Activated naive CD8-positive, alpha-beta T cell treated with anti-CD3 and anti-CD28 coated beads for 36 hours (primary cell): ENCODE data around the gene CFAP77. TPM values are rescaled to one million over a fixed set of nuclear protein-coding genes. Genes with fewer than 3 reads are reported as not detected.

Experiments
- DNase-seq: peaks from one replicate; pipeline ENCODE4 v3.0.0; 2021
- H3K27ac Mint-ChIP-seq: one replicate; pipeline ENCODE4 v1.8.0; 2022; ENCODE audit warnings: mild to moderate bottlenecking, moderate library complexity, mixed read lengths
- H3K27me3 Mint-ChIP-seq: one replicate; pipeline ENCODE4 v1.8.0; 2022; ENCODE audit warnings: mild to moderate bottlenecking, mixed read lengths
- H3K36me3 Mint-ChIP-seq: one replicate; pipeline ENCODE4 v1.8.0; 2021; ENCODE audit warnings: mild to moderate bottlenecking, mixed read lengths
- H3K4me1 Mint-ChIP-seq: one replicate; pipeline ENCODE4 v1.8.0; 2021; ENCODE audit warnings: mixed read lengths
- H3K4me3 Mint-ChIP-seq: one replicate; pipeline ENCODE4 v1.8.0; 2022; ENCODE audit warnings: mild to moderate bottlenecking, moderate library complexity, mixed read lengths
- H3K9me3 Mint-ChIP-seq: one replicate; pipeline ENCODE4 v1.8.0; 2022; ENCODE audit warnings: mixed read lengths
- total RNA-seq, 2 experiments: library from RNA; stranded (reverse); gene quantifications; one replicate each; pipeline ENCODE4 v1.2.3, GENCODE V29; 2021

CFAP77 gene
- total RNA-seq, 2 experiments from 2014 or later, result not detected

- no peaks in the 10 kb centered on the region for H3K4me1 Mint-ChIP-seq
- no peak overlapping the region for H3K4me3 Mint-ChIP-seq
- peaks cover 22% of the 10 kb centered on the region for H3K27me3 Mint-ChIP-seq
- H3K9me3 Mint-ChIP-seq, result no peaks in the 10 kb centered on the region
- no peaks in the 10 kb centered on the region for H3K36me3 Mint-ChIP-seq
- no peak for DNase-seq
- H3K27ac Mint-ChIP-seq, result no peak overlapping the region
Measured at GRCh38 chr9:132546148-132547051, 136.4 kb downstream of the CFAP77 start.

- Mint-ChIP-seq H3K4me3 (no peak overlapping the region), H3K36me3 (no peaks in the 10 kb centered on the region)
Measured at GRCh38 chr9:132547052-132547431, 137.0 kb downstream of the CFAP77 start.

GRCh38 chr9:132547436-132547835, 137.4 kb downstream of the CFAP77 start:
- Mint-ChIP-seq H3K4me1 (no peaks in the 10 kb centered on the region), H3K36me3 (no peaks in the 10 kb centered on the region), H3K27me3 (peaks cover 22% of the 10 kb centered on the region), H3K4me3 (no peak overlapping the region), H3K27ac (no peak overlapping the region), H3K9me3 (no peaks in the 10 kb centered on the region)
- DNase-seq, result no peak

More at GRCh38 chr9:132547052-132547431, 137.0 kb downstream of the CFAP77 start:
- no peak overlapping the region for H3K27ac Mint-ChIP-seq
- H3K27me3 Mint-ChIP-seq, result peaks cover 22% of the 10 kb centered on the region
- no peaks in the 10 kb centered on the region for H3K4me1 Mint-ChIP-seq
- DNase-seq, result no peak
- H3K9me3 Mint-ChIP-seq, result no peaks in the 10 kb centered on the region

- Mint-ChIP-seq H3K4me3 (no peak overlapping the region), H3K27me3 (peaks cover 22% of the 10 kb centered on the region), H3K9me3 (no peaks in the 10 kb centered on the region), H3K4me1 (no peaks in the 10 kb centered on the region), H3K36me3 (no peaks in the 10 kb centered on the region), H3K27ac (no peak overlapping the region)
- no peak for DNase-seq
Measured at GRCh38 chr9:132547976-132548730, 138.1 kb downstream of the CFAP77 start.

- Mint-ChIP-seq H3K27ac (no peak overlapping the region), H3K4me1 (no peaks in the 10 kb centered on the region), H3K4me3 (no peak overlapping the region), H3K9me3 (no peaks in the 10 kb centered on the region), H3K27me3 (peaks cover 22% of the 10 kb centered on the region), H3K36me3 (no peaks in the 10 kb centered on the region)
- DNase-seq, result no peak
Measured at GRCh38 chr9:132548751-132549640, 139.0 kb downstream of the CFAP77 start.

GRCh38 chr9:132551556-132551955, 141.5 kb downstream of the CFAP77 start:
- H3K36me3 Mint-ChIP-seq, result no peaks in the 10 kb centered on the region
- no peaks in the 10 kb centered on the region for H3K9me3 Mint-ChIP-seq
- H3K27ac Mint-ChIP-seq, result no peak overlapping the region
- no peak for DNase-seq
- no peaks in the 10 kb centered on the region for H3K4me1 Mint-ChIP-seq
- H3K4me3 Mint-ChIP-seq, result no peak overlapping the region
- peaks cover 11% of the 10 kb centered on the region for H3K27me3 Mint-ChIP-seq

- DNase-seq, result no peak
- H3K4me1 Mint-ChIP-seq, result no peaks in the 10 kb centered on the region
- no peaks in the 10 kb centered on the region for H3K9me3 Mint-ChIP-seq
- no peaks in the 10 kb centered on the region for H3K36me3 Mint-ChIP-seq
- H3K4me3 Mint-ChIP-seq, result no peak overlapping the region
- H3K27me3 Mint-ChIP-seq, result peaks cover 9% of the 10 kb centered on the region
- H3K27ac Mint-ChIP-seq, result no peak overlapping the region
Measured at GRCh38 chr9:132552041-132552440, 142.0 kb downstream of the CFAP77 start.

- peaks cover 14% of the 10 kb centered on the region for H3K27me3 Mint-ChIP-seq
- H3K9me3 Mint-ChIP-seq, result peaks cover 6% of the 10 kb centered on the region
- no peak overlapping the region for H3K4me3 Mint-ChIP-seq
- H3K36me3 Mint-ChIP-seq, result peaks cover 6% of the 10 kb centered on the region
- no peaks in the 10 kb centered on the region for H3K4me1 Mint-ChIP-seq
- DNase-seq, result no peak
- H3K27ac Mint-ChIP-seq, result no peak overlapping the region
Measured at GRCh38 chr9:132554755-132555154, 144.7 kb downstream of the CFAP77 start.

- Mint-ChIP-seq H3K9me3 (peaks cover 6% of the 10 kb centered on the region), H3K36me3 (peaks cover 6% of the 10 kb centered on the region), H3K4me1 (no peaks in the 10 kb centered on the region), H3K27me3 (peaks cover 17% of the 10 kb centered on the region), H3K4me3 (no peak overlapping the region), H3K27ac (no peak overlapping the region)
- DNase-seq, result no peak
Measured at GRCh38 chr9:132555528-132555927, 145.5 kb downstream of the CFAP77 start.

- peaks cover 21% of the 10 kb centered on the region for H3K27me3 Mint-ChIP-seq
Measured at GRCh38 chr9:132556235-132556634, 146.2 kb downstream of the CFAP77 start.

GRCh38 chr9:132556714-132557113, 146.7 kb downstream of the CFAP77 start:
- peaks cover 6% of the 10 kb centered on the region for H3K36me3 Mint-ChIP-seq
- peaks cover 6% of the 10 kb centered on the region for H3K9me3 Mint-ChIP-seq
- no peak overlapping the region for H3K4me3 Mint-ChIP-seq
- H3K27me3 Mint-ChIP-seq, result peaks cover 25% of the 10 kb centered on the region
- no peaks in the 10 kb centered on the region for H3K4me1 Mint-ChIP-seq
- no peak overlapping the region for H3K27ac Mint-ChIP-seq
- no peak for DNase-seq

More at GRCh38 chr9:132556235-132556634, 146.2 kb downstream of the CFAP77 start:
- Mint-ChIP-seq H3K9me3 (peaks cover 6% of the 10 kb centered on the region), H3K27ac (no peak overlapping the region), H3K36me3 (peaks cover 6% of the 10 kb centered on the region), H3K4me1 (no peaks in the 10 kb centered on the region), H3K4me3 (no peak overlapping the region)
- DNase-seq, result no peak

- Mint-ChIP-seq H3K27ac (no peak overlapping the region), H3K4me3 (no peak overlapping the region), H3K4me1 (no peaks in the 10 kb centered on the region)
Measured at GRCh38 chr9:132557159-132557558, 147.1 kb downstream of the CFAP77 start.

GRCh38 chr9:132559711-132560110, 149.7 kb downstream of the CFAP77 start:
- Mint-ChIP-seq H3K36me3 (peaks cover 6% of the 10 kb centered on the region), H3K27ac (no peak overlapping the region), H3K4me1 (no peaks in the 10 kb centered on the region), H3K9me3 (peaks cover 6% of the 10 kb centered on the region), H3K4me3 (no peak overlapping the region), H3K27me3 (peaks cover 44% of the 10 kb centered on the region)
- no peak for DNase-seq

More at GRCh38 chr9:132557159-132557558, 147.1 kb downstream of the CFAP77 start:
- Mint-ChIP-seq H3K27me3 (peaks cover 30% of the 10 kb centered on the region), H3K9me3 (peaks cover 6% of the 10 kb centered on the region), H3K36me3 (peaks cover 6% of the 10 kb centered on the region)
- no peak for DNase-seq

GRCh38 chr9:132560616-132561202, 150.7 kb downstream of the CFAP77 start:
- Mint-ChIP-seq H3K36me3 (peaks cover 6% of the 10 kb centered on the region), H3K4me3 (no peak overlapping the region), H3K9me3 (peaks cover 6% of the 10 kb centered on the region), H3K27me3 (peaks cover 44% of the 10 kb centered on the region), H3K4me1 (no peaks in the 10 kb centered on the region), H3K27ac (no peak overlapping the region)
- no peak for DNase-seq
